DND-41 (cell line): Measurements from ENCODE around the gene SCN8A.
A peak's percentile ranks its signal among the peaks of the same experiment; 100 is the strongest.

Experiments used
- ATAC-seq: fragments of 200-7000 bp; cut with Tn5 transposase; 3 replicates; pipeline ENCODE4 v1.9.1; 2021; ENCODE audit warnings: low read depth; ENCODE audit not compliant: insufficient read depth
- DNase-seq: peaks from one replicate; pipeline ENCODE4 v3.0.0-alpha.2; 2020
- H2AFZ ChIP-seq: 2 replicates; pipeline ENCODE4 v1.6.0; 2012; ENCODE audit warnings: low read depth, low read length
- H3K27ac ChIP-seq: 2 replicates; pipeline ENCODE4 v1.5.1; 2012; ENCODE audit warnings: low read length, inconsistent platforms
- H3K27me3 ChIP-seq: fragments of 200-600 bp; sonication (generic); 2 replicates; pipeline ENCODE4 v1.6.0; 2012; ENCODE audit warnings: low read length, mild to moderate bottlenecking, inconsistent platforms; ENCODE audit not compliant: insufficient read depth, poor library complexity
- H3K36me3 ChIP-seq: 2 replicates; pipeline ENCODE4 v1.5.1; 2012; ENCODE audit warnings: low read length, inconsistent platforms; ENCODE audit not compliant: insufficient read depth
- H3K4me1 ChIP-seq: 2 replicates; pipeline ENCODE4 v1.5.1; 2012; ENCODE audit warnings: mild to moderate bottlenecking, low read length; ENCODE audit not compliant: insufficient read depth
- H3K4me2 ChIP-seq: 2 replicates; pipeline ENCODE4 v1.6.0; 2012; ENCODE audit warnings: mild to moderate bottlenecking, moderate library complexity, low read length, inconsistent platforms; ENCODE audit not compliant: insufficient read depth
- H3K4me3 ChIP-seq, 2 experiments: fragments of 200-600 bp in 1 of 2; shearing (Covaris generic) in 1 of 2; 2 replicates each; pipeline ENCODE4 v1.5.1; 2012 to 2016; ENCODE audit warnings: inconsistent platforms in 2 of 2, low read length in 2 of 2, mild to moderate bottlenecking in 2 of 2, low read depth in 1 of 2, moderate library complexity in 1 of 2
- H3K79me2 ChIP-seq: 2 replicates; pipeline ENCODE4 v1.6.0; 2012; ENCODE audit warnings: low read length, inconsistent platforms; ENCODE audit not compliant: insufficient read depth
- H3K9ac ChIP-seq: 2 replicates; pipeline ENCODE4 v1.6.0; 2012; ENCODE audit warnings: low read depth, mild to moderate bottlenecking, inconsistent platforms, low read length, moderate library complexity
- H3K9me3 ChIP-seq: 2 replicates; pipeline ENCODE4 v1.5.1; 2012; ENCODE audit warnings: low read length, moderate library complexity, mild to moderate bottlenecking, inconsistent platforms; ENCODE audit not compliant: insufficient read depth, severe bottlenecking
- H4K20me1 ChIP-seq: 2 replicates; pipeline ENCODE4 v1.6.0; 2012; ENCODE audit warnings: low read length; ENCODE audit not compliant: insufficient read depth
- EZH2 ChIP-seq: IDR thresholded peaks from 3 replicates; pipeline ENCODE4 v1.6.1; 2012; ENCODE audit warnings: borderline replicate concordance, low read depth, mild to moderate bottlenecking, moderate library complexity, low read length, inconsistent platforms; ENCODE audit not compliant: severe bottlenecking
- TF ChIP-seq, protein P1 (sequence below): IDR thresholded peaks from 2 replicates; pipeline ENCODE4 v1.5.1; 2012; ENCODE audit warnings: borderline replicate concordance, low read length, moderate library complexity, mild to moderate bottlenecking; ENCODE audit not compliant: poor library complexity, severe bottlenecking; ENCODE audit errors: extremely low read depth

Gene SCN8A

DNA sequence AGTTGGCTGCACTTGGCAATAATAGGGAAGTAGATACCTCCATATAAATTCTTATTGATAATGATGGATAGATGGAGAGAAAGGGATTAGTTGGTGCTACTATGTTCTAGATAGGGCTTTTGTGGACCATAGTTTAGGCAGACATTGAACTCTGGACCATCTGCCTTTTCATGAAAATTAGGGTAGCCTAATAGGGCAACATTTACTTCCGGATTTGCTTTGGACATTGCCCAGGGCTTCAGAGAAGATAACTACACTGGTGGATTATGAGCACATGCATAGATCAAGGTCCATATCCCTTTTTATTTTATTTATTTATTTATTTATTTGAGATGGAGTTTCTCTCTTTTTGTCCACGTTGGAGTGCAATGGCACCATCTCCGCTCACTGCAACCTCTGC is 186.9 kb downstream of the SCN8A start:
- H3K27ac ChIP-seq = no peak overlapping the region
- no peak for DNase-seq
- H3K4me1 ChIP-seq = peaks cover 12% of the 10 kb centered on the region
- no peak for TF ChIP-seq EZH2
- TF ChIP-seq, protein P1, sequence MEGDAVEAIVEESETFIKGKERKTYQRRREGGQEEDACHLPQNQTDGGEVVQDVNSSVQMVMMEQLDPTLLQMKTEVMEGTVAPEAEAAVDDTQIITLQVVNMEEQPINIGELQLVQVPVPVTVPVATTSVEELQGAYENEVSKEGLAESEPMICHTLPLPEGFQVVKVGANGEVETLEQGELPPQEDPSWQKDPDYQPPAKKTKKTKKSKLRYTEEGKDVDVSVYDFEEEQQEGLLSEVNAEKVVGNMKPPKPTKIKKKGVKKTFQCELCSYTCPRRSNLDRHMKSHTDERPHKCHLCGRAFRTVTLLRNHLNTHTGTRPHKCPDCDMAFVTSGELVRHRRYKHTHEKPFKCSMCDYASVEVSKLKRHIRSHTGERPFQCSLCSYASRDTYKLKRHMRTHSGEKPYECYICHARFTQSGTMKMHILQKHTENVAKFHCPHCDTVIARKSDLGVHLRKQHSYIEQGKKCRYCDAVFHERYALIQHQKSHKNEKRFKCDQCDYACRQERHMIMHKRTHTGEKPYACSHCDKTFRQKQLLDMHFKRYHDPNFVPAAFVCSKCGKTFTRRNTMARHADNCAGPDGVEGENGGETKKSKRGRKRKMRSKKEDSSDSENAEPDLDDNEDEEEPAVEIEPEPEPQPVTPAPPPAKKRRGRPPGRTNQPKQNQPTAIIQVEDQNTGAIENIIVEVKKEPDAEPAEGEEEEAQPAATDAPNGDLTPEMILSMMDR = no peak
- H2AFZ ChIP-seq = no peak overlapping the region
- H4K20me1 ChIP-seq = no peaks in the 10 kb centered on the region
- no peak overlapping the region for H3K9ac ChIP-seq
- no peaks in the 10 kb centered on the region for H3K9me3 ChIP-seq
- H3K36me3 ChIP-seq = peaks cover 13% of the 10 kb centered on the region; the same call in 1 of the 2 replicates
- no peak overlapping the region for H3K4me2 ChIP-seq
- no peak overlapping the region for H3K4me3 ChIP-seq
- H3K79me2 ChIP-seq = no peaks in the 10 kb centered on the region
- no peaks in the 10 kb centered on the region for H3K27me3 ChIP-seq
- no peak for ATAC-seq

DNA sequence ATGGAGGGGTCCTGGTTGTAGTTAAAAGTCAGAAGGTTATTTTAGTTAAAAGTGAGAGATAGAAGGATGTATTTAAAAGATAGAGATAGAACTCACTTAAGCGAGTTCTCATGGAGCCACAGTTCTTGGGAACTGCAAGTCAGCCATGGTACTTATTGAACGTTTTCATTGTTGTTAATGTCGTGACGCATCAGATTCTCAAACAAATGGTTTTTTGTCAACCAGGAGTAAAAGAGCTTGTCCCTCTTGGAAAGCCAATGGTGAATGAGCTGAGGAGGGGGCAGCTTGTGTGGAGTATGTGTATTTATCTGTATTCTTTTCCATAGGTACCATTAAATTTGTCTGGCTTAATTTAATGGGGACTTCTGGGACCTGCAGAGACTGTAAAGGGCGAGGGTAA is 188.8 kb downstream of the SCN8A start:
- no peak overlapping the region for H3K9ac ChIP-seq
- no peaks in the 10 kb centered on the region for H3K9me3 ChIP-seq
- H4K20me1 ChIP-seq = no peaks in the 10 kb centered on the region
- H3K27ac ChIP-seq = no peak overlapping the region
- H3K4me1 ChIP-seq = peaks cover 22% of the 10 kb centered on the region
- H3K4me2 ChIP-seq = no peak overlapping the region
- no peak for ATAC-seq
- peaks cover 5% of the 10 kb centered on the region; the same call in 1 of the 2 replicates for H3K36me3 ChIP-seq
- no peak for DNase-seq
- H3K79me2 ChIP-seq = no peaks in the 10 kb centered on the region
- no peak overlapping the region for H2AFZ ChIP-seq
- H3K4me3 ChIP-seq = no peak overlapping the region
- H3K27me3 ChIP-seq = no peaks in the 10 kb centered on the region
- TF ChIP-seq, protein P1 = no peak
- TF ChIP-seq EZH2 = no peak

DNA sequence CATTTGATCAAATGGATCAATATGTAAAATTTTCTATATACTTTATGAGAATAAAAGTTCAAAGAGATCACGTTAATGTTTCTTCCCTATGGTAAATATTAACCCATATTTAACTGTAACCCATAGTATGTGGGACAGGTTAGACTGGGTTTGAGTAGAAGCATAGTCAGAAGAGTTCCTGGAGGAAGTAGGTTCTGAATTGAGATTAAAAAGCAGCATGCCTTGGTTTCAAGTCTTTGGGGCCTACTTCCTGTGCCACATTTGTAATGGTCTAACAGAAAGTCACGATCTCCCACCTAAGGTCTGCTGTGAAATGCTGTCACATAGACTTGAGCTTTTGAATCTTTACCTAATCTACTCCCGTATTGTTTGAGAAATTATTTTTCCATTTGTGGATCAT is 193.7 kb downstream of the SCN8A start:
- H3K9ac ChIP-seq = no peak overlapping the region
- H3K79me2 ChIP-seq = no peaks in the 10 kb centered on the region
- H3K4me3 ChIP-seq = no peak overlapping the region
- peaks cover 28% of the 10 kb centered on the region for H3K4me1 ChIP-seq
- peak; percentile 47 for DNase-seq
- H3K4me2 ChIP-seq = no peak overlapping the region
- H3K36me3 ChIP-seq = peaks cover 10% of the 10 kb centered on the region; the same call in 1 of the 2 replicates
- H3K9me3 ChIP-seq = no peaks in the 10 kb centered on the region
- H3K27me3 ChIP-seq = no peaks in the 10 kb centered on the region
- peak overlapping the region; percentile 67 for H2AFZ ChIP-seq
- TF ChIP-seq, protein P1 = no peak
- TF ChIP-seq EZH2 = no peak
- ATAC-seq = peak; percentile 83
- peak overlapping the region; percentile 72 for H3K27ac ChIP-seq
- no peaks in the 10 kb centered on the region for H4K20me1 ChIP-seq

DNA sequence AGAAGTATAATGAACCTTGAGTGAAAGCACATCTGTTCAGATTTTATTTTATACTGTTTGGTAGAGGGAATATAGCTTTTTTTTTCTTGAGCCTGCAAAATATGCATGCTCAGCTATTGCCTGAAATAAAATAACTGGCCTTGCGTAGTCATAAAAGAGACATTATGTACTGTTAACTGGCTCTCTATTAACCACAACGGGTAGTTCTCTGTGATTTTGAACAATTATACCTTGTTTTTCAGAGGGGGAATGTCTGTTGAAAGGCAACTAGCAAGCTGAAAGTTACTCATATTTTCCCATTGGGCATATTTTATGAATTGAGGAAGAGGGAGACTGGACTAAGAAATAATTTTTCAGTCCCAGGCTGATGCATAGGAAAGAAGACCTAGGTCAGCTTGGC is 194.9 kb downstream of the SCN8A start:
- no peaks in the 10 kb centered on the region for H4K20me1 ChIP-seq
- ATAC-seq = no peak
- H3K27me3 ChIP-seq = no peaks in the 10 kb centered on the region
- H3K4me2 ChIP-seq = no peak overlapping the region
- H3K4me3 ChIP-seq = no peak overlapping the region
- peaks cover 19% of the 10 kb centered on the region; the same call in 1 of the 2 replicates for H3K36me3 ChIP-seq
- no peak overlapping the region for H3K9ac ChIP-seq
- H3K27ac ChIP-seq = no peak overlapping the region
- H3K79me2 ChIP-seq = no peaks in the 10 kb centered on the region
- no peak for DNase-seq
- no peak overlapping the region for H2AFZ ChIP-seq
- no peaks in the 10 kb centered on the region for H3K9me3 ChIP-seq
- no peak for TF ChIP-seq EZH2
- TF ChIP-seq, protein P1 = no peak
- H3K4me1 ChIP-seq = peaks cover 17% of the 10 kb centered on the region
